SKM-1 (cell line): ENCODE data around the gene RARB.

ENCODE experiments used
- DNase-seq: peaks from one replicate; lab custom pipeline; 2025; ENCODE audit not compliant: unreplicated experiment; lab: John Stamatoyannopoulos, UW

The RARB gene

DNA sequence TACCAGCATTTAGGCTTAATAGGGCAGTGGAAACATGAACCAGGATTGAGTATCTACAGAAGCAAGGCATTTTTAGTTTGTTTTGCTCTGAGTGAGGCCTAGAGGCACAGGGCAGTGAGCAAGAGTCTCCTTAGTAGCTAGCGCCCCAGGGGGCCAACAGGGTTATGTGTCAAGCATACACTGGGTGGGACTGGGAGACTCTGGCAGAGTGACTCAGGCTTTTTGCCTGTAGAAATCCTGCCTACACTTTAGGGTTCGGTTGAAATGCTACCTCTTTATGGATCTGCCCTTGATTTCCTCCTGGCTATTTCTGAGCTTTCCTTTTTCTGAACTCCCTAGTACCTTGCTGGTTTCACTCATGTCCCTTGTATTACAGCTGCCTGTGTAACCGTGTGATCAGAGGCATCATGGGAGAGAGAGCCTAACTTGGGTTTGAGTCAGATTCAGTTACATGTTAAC is 164.5 kb downstream of the RARB start:
- no peak for DNase-seq

DNA sequence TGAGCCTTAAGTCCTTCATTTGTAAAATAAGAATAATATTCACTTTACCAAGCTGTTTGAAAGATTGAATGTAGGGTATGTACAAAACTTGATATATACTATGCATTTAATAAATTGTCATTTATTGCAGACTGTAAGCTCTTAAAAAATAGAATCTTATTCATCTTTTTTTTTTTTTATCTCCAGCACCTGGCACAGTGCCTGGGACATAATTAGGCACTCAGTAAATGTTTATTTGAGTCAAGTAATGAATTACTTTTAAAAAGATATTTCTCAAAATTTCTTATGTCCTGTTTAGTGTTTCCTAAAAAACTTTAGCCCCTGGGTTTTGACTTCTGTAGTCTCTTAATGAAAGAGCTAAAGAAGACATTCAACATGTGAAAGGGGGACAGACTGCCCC is 164.9 kb downstream of the RARB start:
- DNase-seq: no peak

DNA sequence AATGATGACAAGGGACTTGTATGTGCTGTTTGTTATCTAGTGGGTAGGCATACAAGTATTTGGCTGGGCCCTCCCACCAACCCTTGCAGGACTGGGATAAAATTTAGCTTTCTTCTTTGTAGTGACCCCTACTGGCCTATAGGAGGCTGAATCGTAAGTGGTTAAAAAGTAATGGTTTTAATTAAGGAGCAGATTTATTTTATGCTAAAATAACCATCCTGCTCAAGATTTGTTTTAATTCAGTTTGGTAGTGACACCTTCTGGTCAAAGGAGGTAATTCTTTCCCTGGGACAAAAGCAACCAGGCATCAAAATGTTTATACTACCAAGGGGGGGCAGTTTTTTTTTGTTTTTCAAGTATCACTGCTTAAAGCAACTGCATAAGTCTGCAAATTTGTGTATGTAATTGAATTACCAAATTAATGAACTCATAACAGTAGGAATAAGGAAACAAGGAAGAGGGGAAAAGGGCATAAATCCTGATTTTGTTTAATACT is 166.0 kb downstream of the RARB start:
- peak; percentile 18 for DNase-seq

DNA sequence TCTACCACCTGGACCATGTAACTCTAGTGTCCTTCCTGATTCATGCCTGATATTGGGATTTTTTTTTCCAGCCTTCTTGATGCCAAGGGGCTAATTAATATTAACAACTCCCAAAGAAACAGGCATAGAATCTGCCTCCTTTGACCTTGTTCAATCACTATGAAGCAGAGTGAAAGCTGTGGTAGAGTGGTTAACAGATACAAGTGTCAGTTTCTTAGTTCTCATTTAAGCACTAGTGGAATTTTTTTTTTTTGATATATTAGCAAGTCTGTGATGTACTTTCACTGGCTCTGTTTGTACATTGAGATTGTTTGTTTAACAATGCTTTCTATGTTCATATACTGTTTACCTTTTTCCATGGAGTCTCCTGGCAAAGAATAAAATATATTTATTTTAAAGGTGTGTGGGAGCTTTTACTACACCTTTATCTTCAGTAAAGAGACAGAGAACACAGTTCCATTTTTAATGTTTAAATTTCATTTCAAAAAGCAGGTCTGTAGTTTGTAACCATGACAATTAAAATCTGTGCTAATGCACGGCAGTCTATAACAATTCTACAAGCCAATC is 169.6 kb downstream of the RARB start:
- DNase-seq: no peak

DNA sequence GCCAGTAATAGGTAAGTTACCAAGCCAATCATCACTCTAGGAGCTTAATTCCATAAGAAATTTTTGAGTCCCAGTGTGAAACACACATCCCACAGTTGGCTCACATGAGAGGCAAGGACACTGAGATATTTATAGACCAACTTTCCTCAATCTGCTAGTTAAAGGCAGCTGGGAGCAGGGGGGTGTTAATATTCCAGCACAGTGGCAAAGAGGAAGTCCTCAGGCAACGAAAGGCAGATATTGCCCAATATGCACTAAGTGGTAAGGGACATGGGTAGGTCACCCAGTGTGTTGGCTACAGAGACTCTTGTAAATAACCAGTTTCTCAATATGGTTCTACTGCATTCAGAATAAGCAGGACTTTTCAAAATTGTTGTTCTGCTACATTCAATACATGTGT is 175.6 kb downstream of the RARB start:
- DNase-seq: peak; percentile 79

DNA sequence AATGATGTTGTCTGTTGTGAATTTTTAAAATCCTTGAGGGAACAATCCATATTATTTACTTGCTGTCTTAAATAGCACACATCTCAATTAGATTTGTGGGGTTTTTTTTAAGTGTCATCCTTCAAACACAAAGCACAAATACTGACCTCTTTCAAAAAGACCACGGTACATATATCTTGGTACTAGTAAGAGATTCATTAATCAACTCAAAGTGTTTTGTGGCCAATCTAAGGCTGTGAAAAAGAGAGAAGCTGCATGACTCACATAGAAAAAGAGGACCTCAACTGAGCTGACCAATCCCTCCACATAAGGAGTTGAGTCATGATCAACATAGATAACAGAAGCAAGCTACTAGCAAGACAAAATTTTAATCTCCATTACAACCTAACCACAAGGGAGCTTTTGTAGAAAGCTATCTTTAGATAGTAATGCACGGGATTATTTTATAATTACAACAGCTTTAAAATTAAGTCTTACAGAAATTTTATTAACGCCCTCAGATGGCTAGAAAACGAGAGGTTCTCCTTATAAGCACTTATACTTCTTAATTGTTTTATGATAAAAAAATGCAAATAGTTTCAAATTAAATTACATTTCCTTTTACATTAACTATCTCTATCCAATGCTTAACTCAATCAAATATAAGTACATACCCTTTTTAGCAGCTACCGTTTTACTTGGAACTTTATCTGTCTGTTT is 176.2 kb downstream of the RARB start:
- DNase-seq: peak; percentile 91

DNA sequence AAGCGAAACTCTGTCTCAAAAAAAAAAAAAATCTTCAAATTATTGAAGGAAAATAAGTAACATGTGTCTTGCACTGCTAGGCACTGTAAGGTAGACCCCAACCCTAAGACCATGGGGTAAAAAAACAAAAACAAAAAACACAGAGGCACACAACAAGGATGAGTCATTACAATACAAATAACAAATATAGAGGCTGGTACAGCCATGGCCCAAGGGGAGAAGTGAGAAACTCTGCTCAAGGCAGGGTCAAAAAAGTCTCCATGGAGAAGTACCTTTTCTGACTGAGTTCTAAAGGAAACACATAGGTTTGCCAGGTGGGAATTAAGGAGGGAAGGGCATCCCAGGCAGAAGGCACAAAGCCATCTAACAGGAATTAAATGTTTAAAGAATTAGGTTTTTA is 182.1 kb downstream of the RARB start:
- DNase-seq: no peak

DNA sequence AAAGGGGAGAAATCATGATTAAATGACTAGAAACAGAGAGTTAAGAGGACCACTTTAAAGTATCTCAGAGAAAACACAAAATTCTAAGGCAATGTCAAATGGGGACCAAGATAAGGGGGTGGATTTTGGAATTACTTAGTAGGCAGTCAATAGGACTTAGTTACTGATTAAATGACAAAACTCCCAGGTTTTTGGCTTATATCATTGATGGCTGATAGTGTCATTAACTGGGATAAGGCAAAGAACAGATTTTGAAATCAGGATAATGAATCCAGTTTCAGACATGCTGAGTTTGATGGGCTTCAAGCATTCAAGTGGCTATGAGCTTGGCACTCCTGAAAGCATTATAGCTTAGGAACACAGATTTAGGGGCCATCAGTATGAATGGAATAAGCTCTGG is 182.7 kb downstream of the RARB start:
- DNase-seq: no peak

DNA sequence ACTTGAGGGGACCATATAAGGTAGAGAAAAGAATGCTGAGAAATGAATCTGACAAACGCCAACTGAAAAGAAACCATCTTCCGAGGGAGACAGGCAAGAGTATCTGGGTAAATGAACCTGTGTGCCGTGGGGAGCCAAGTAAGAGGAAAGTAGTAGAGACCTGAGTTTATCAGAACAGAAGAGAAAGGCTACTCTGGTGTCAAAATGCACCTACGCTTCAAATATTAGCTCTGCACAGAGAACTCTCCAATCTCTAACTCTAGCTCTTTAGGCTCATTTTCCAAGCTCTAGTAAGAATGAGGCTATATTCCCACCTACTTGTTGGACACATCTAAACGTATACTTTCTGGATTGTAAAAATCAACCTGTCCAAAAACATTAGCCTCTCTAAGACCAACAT is 183.1 kb downstream of the RARB start:
- DNase-seq: no peak

DNA sequence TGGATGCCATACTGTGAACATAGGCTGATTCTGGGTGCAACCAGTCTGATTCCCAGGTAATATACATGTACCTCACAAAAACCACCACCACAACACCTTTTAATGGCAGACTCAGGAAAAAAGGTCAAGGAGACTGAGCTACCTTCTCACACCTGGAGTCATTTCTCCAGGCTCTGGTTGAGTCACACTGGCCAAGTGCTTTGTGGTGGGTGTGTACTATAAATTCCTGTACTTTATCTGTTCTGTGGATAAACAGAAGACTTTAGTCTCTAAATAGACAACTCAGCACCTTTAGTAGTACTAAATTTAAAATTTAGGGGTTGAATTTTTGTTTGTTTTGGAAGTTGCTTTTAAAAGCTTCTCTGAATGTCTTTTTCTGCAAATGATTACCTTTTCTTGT is 190.0 kb downstream of the RARB start:
- no peak for DNase-seq

DNA sequence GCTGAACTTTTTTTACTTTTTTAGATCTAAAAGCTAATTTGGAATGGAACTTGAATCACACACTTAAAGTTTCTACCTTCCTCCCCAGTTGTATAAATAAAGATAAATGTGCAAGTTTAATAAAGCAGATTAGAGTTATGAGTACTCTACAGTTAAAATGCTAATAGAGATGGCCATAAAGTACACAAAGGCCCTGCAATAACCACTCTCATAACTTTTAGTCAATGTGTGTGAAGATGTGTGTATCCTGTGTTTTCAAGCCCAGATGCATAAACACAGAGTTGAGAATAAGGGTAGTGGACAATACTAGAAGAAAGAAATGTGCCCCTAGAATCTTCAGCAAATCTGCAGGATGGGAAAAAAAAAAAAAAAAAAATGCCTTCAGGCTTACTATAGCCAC is 191.3 kb downstream of the RARB start:
- DNase-seq: no peak

DNA sequence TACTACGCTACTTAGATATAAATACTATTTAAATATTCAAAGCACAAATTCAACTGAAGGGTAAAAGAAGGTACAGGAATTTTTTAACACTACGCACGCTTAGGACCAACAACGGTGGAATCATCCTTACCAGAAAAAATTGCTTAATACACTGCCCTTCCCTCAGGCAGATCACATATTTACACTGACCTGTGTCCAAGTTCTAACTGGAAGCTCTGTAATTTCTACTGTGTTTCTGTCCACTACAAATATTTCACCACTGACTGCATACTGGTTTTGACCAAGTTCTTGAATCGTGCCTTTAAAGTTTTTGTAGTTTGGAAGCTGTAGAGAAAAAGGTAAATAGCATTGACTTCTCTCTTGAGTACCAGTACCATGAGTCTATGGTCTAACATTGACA is 192.4 kb downstream of the RARB start:
- no peak for DNase-seq

DNA sequence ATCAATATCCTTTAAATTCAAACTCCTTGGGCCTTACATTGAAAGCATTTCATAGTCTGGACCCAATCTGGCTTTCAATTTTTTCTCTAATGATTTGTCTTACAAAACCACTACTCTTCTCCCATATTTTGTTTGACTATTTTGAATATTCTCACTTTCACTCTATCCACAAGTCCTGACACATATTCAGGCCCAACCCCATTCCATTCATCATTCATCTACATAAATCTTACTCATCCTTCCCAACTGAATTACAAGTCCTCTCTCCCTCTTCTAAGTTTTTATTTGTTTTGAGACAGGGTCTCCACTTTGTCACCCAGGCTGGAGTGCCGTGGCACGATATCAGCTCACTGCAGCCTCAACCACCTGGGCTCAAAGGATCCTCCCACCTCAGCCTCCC is 193.0 kb downstream of the RARB start:
- no peak for DNase-seq

DNA sequence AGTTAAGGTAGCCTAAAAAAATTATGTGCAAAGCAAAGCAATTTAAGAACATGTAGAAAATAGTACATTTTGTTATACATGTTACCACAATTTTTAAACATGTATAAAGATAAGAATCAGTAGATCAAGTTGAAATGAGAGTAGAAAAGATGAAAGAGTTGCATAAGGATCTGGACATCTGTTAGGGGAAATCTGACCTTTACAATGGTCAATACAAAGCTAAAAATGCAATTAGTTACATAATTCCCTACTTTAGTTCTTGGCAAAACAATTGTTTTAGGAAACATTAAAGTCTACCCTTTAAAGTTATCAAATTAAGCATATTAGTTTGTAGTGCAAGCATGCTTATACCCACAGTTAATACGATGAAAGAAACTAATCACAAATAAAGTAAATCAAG is 203.9 kb downstream of the RARB start:
- DNase-seq: no peak

DNA sequence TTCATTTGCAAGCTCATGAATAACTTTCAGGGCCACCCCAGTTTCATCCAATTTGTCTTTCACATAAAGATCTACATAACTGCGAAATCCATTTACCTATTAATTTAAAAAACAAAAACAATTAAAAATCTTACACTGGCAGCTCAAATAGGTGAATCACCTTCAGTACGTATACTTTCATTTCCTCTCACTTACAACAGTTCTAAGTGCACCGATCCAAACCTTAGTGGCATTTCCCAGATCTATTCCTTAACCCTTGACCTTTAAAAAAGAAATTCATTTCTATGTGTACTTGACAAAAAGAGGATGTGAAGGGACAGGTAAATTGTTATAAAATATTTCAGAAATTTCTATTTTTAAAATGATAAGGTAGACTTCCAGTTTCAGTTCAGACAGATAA is 205.9 kb downstream of the RARB start:
- no peak for DNase-seq

DNA sequence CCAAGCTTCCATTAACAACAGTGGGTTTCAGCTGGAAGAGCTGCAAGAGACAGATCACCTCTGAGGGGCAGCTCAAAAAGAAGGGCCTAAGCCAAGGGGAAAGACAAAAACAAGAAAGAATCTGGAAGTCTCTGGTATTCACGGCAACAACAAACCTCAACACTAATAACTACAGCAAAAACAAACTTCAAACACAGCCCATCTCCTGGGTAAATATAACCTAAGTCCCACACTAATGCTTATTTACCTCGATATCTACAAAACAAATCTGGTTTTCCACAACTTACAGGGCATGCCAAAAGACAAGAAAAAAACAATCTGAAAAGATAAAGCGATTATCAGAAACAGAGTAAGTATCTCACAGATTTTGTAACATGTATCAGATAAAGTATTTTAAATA is 207.0 kb downstream of the RARB start:
- DNase-seq: no peak
